Neutrophil (primary cell): ENCODE results near the gene SS18L1.

Source experiments
- H3K27ac ChIP-seq: fragments of 200-600 bp; sonication (generic); 2 replicates; pipeline ENCODE4 v1.5.1; 2016; ENCODE audit warnings: mild to moderate bottlenecking, moderate library complexity
- H3K27me3 ChIP-seq: fragments of 200-600 bp; sonication (generic); 2 replicates; pipeline ENCODE4 v1.6.0; 2016; ENCODE audit warnings: mild to moderate bottlenecking
- H3K36me3 ChIP-seq: fragments of 200-600 bp; sonication (generic); 2 replicates; pipeline ENCODE4 v1.5.1; 2017
- H3K4me1 ChIP-seq, 2 experiments: fragments of 200-600 bp in 1 of 2; sonication (generic) in 1 of 2; 1 replicate in 1 of 2; 2 replicates in 1 of 2; pipeline versions ENCODE4 v1.5.1 to v1.6.1; 2013 to 2016; ENCODE audit warnings: low read depth in 1 of 2, low read length in 1 of 2, mild to moderate bottlenecking in 1 of 2, moderate library complexity in 1 of 2; ENCODE audit not compliant: control insufficient read depth in 1 of 2, insufficient read depth in 1 of 2
- H3K4me3 ChIP-seq, 2 experiments: fragments of 200-600 bp in 1 of 2; sonication (generic) in 1 of 2; 1 replicate in 1 of 2; 2 replicates in 1 of 2; pipeline ENCODE4 v1.5.1; 2013 to 2016; ENCODE audit warnings: low read depth in 1 of 2, low read length in 1 of 2, mild to moderate bottlenecking in 1 of 2, moderate library complexity in 1 of 2
- H3K9me3 ChIP-seq: fragments of 200-600 bp; sonication (generic); 2 replicates; pipeline ENCODE4 v1.5.1; 2016
- CTCF ChIP-seq: fragments of 200-600 bp; sonication (generic); IDR thresholded peaks from 2 replicates; pipeline ENCODE4 v1.5.1; 2016; ENCODE audit warnings: antibody characterized with exemption

The SS18L1 gene

GRCh38 chr20:62219101-62219991 is 75.8 kb downstream of the SS18L1 start:
- peak overlapping the region; percentile 17 to 36 for H3K4me3 ChIP-seq
- H3K27ac ChIP-seq: no peak overlapping the region
- no peaks in the 10 kb centered on the region for H3K36me3 ChIP-seq
- peaks cover 4 to 13% of the 10 kb centered on the region in 2 experiments for H3K4me1 ChIP-seq
- H3K9me3 ChIP-seq: no peaks in the 10 kb centered on the region
- TF ChIP-seq CTCF: no peak
- H3K27me3 ChIP-seq: peaks cover 99% of the 10 kb centered on the region

- H3K27me3 ChIP-seq: peaks cover 99% of the 10 kb centered on the region
Observed at GRCh38 chr20:62219992-62220665, 76.6 kb downstream of the SS18L1 start, which contains the start of gene HRH3. Gene HRH3, minus strand, starts transcription at chr20:62220278. Its CDS starts 308 bp downstream, at chr20:62219970.

GRCh38 chr20:62220666-62221568 is 77.3 kb downstream of the SS18L1 start:
- Histone ChIP-seq H3K27me3 (peaks cover 99% of the 10 kb centered on the region), H3K9me3 (no peaks in the 10 kb centered on the region), H3K36me3 (no peaks in the 10 kb centered on the region), H3K4me3 (peak overlapping the region in 1 of 2 experiments; percentile 34), H3K4me1 (peaks cover 4 to 13% of the 10 kb centered on the region in 2 experiments), H3K27ac (no peak overlapping the region)
- TF ChIP-seq CTCF: no peak

More at GRCh38 chr20:62219992-62220665, 76.6 kb downstream of the SS18L1 start, which contains the start of gene HRH3:
- H3K27ac ChIP-seq: no peak within 1 kb of the TSS
- peak within 1 kb of the TSS; percentile 17 to 36 for H3K4me3 ChIP-seq
- no peaks in the 10 kb centered on the region for H3K36me3 ChIP-seq
- H3K4me1 ChIP-seq: peaks cover 4 to 13% of the 10 kb centered on the region in 2 experiments
- TF ChIP-seq CTCF: no peak
- no peaks in the 10 kb centered on the region for H3K9me3 ChIP-seq

- no peak overlapping the region for H3K27ac ChIP-seq
- peaks cover 99% of the 10 kb centered on the region for H3K27me3 ChIP-seq
- H3K4me1 ChIP-seq: peaks cover 4 to 13% of the 10 kb centered on the region in 2 experiments
- no peak for TF ChIP-seq CTCF
- H3K9me3 ChIP-seq: no peaks in the 10 kb centered on the region
- no peak overlapping the region for H3K4me3 ChIP-seq
- no peaks in the 10 kb centered on the region for H3K36me3 ChIP-seq
Observed at GRCh38 chr20:62222266-62222850, 78.8 kb downstream of the SS18L1 start.

GRCh38 chr20:62222972-62223371 is 79.4 kb downstream of the SS18L1 start:
- no peak overlapping the region for H3K4me3 ChIP-seq
- H3K36me3 ChIP-seq: no peaks in the 10 kb centered on the region
- no peak for TF ChIP-seq CTCF
- no peak overlapping the region for H3K27ac ChIP-seq
- no peaks in the 10 kb centered on the region for H3K9me3 ChIP-seq
- H3K4me1 ChIP-seq: peaks cover 4 to 13% of the 10 kb centered on the region in 2 experiments
- peaks cover 99% of the 10 kb centered on the region for H3K27me3 ChIP-seq
